ENCODE data around the gene MIDN.

GRCh38 chr19:1205114-1206099, 43.0 kb upstream of the MIDN start, which contains the start of gene STK11:
- TF ChIP-seq CTCF (conservative IDR thresholded peaks at IDR 0.05; ENCODE audit: low read length), result no peak
- TF ChIP-seq EZH2phosphoT487 (IDR thresholded peaks at IDR 0.05; ENCODE audit: borderline replicate concordance), result no peak

Data from Loucy (cell line).